Left ventricle myocardium superior (tissue), 1 donor: ENCODE measurements around the gene SLC27A4. TPM values are rescaled to one million over a fixed set of nuclear protein-coding genes. Genes with fewer than 3 reads are reported as not detected.
"Not testable (repeated sequence)": the region's sequence is repeated elsewhere in the genome, so short reads cannot be mapped to it uniquely, and the experiment has no call there.

Experiments used
- ATAC-seq: fragments of 200-7000 bp; cut with Tn5 transposase; one replicate; pipeline ENCODE4 v1.9.1; 2020; ENCODE audit warnings: mild to moderate bottlenecking, moderate library complexity
- DNase-seq: peaks from one replicate; pipeline ENCODE4 v3.0.0-alpha.2; 2020
- intact Hi-C: fragments of 100-400 bp; cut with micrococcal nuclease; formaldehyde crosslinking; loops from one replicate; pipeline ENCODE4 v1.11.0; 2022
- total RNA-seq: library from RNA; stranded (reverse); fragmentation: NEBNext Ultra II Directional; extraction: Animal tissue kit (Norgen Biotek cat#: 25700); gene quantifications from one replicate; pipeline ENCODE4 v1.2.1, GENCODE V29; 2021
- donor health status: DM: no; HTN: yes; CAD: no; lungs with severe emphysema.

SLC27A4 gene
- total RNA-seq, 1 donor from 2014 or later = 19.4 TPM

DNA sequence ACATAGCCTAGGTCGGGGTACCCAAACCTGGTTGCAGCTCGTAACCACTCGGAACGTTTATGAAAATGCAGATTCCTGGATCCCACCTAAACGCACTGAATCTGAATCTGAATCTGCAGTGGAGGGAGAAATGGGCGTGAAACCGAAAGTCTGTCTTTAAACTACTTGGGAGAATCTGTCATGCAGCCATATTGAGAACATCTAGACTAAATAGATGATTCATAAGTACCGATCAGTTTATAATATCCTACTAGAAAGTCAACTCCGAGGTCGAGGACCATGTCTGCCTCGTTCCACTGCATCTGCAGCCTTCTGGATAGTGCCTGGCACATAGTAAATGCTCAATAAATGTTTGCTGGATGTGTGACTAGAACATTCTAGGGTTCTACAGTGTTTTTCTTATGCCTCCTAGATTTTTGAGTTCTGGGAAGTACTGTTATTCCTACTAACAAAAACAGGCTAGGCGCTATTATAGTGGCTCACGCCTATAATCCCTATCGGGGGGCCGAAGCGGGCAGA is 17.1 kb upstream of the SLC27A4 start:
- intact Hi-C loops = no loop called here
- DNase-seq = no peak
- no peak for ATAC-seq

- intact Hi-C loops = no loop called here
- DNase-seq = no peak
- no peak for ATAC-seq
Observed at GRCh38 chr9:128323791-128324190, 16.5 kb upstream of the SLC27A4 start.

DNA sequence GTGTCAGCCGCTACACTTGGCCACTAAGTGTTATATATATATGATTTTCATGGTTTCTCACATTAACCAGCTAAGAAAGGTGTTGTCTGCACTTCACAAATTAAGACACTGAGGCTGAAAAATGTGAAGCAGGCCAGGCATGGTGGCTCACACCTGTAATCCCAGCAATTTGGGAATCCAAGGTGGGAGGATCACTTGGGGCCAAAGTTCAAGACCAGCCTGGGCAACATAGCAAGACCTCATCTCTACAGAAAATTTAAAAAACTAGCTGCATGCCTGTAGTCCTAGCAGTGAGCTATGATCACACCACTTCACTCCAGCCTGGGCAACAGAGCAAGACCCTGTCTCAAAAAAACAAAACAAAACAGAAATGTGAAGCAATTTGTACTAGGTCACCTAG is 15.9 kb upstream of the SLC27A4 start:
- no peak for ATAC-seq
- intact Hi-C loops = no loop called here
- no peak for DNase-seq

DNA sequence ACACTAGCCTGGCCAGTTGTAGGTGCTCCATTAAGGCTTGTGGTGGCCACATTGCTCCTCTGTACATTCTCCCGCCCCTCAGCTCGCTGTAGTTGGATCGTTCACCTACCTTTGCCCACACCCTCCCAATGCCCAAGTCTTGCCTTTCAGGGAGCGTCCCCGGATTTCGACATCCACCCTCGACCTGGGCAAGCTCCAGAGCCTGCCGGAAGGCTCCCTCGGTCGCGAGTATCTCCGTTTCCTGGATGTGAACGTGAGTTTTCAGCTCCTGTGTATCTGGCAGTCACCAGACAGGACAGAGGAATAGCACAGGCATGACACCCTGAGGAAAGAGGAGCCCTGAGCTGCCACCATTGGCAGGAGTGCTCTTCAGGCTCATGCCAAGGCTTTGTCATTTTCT is 14.7 kb upstream of the SLC27A4 start:
- ATAC-seq (no peak), DNase-seq (no peak)
- intact Hi-C loops = no loop called here

GRCh38 chr9:128333451-128333869 is 6.9 kb upstream of the SLC27A4 start:
- intact Hi-C loops = no loop called here
- ATAC-seq = no peak
- no peak for DNase-seq

DNA sequence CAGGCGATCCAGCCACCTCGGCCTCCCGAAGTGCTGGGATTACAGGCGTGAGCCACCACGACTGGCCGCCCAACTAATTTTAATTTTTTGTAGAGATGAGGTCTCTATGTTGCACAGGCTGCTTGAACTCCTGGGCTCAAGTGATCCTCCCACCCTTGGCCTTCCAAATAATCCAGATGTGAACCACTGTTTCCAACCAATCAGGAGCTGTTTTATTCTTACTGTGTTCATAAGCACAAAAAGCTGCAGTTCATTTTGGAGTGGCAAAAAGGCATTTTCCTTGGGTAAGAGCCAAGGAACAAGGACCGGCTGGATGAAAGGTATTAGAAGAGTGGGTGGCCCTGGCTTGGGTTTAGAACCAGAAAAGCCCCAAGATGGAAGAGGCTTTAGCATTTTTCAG is 5.2 kb upstream of the SLC27A4 start:
- DNase-seq = no peak
- ATAC-seq = no peak
- intact Hi-C loops = no loop called here

GRCh38 chr9:128335914-128336313 is 4.4 kb upstream of the SLC27A4 start:
- DNase-seq (no peak), ATAC-seq (no peak)
- intact Hi-C loops = no loop called here

DNA sequence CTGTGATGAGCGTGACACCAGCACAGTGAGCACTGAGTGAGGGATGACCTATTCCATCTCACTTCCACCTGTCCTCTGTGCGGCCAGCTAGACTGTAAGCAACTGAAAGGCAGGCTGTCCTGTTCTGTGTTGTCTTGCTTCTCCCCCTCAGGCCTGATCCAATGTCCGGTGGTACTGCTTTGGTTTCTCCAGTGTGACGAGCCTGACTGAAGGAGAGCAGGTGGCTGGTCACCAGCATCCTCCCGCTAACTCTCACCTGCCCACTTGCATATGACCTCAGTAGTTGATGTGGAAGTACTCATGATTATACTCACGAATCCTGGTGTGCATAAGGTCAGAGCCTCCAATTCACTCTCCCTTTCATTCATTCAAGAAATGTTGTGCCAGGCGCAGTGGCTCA is 2.4 kb upstream of the SLC27A4 start:
- DNase-seq = no peak
- ATAC-seq = no peak
- intact Hi-C loops = no loop called here

GRCh38 chr9:128338852-128339614 is 1.3 kb upstream of the SLC27A4 start:
- DNase-seq = not testable (repeated sequence)

GRCh38 chr9:128340691-128341434 is 536 bp downstream of the SLC27A4 start:
- DNase-seq = no peak
- intact Hi-C loops = no loop called here
- peak; percentile 23 for ATAC-seq

More at GRCh38 chr9:128338852-128339614, 1.3 kb upstream of the SLC27A4 start:
- ATAC-seq, intact Hi-C loops: not testable (repeated sequence)

- ATAC-seq (peak; percentile 78), DNase-seq (peak; percentile 54)
- intact Hi-C loops = no loop called here
Observed at GRCh38 chr9:128341435-128341849, 1.1 kb downstream of the SLC27A4 start.

- ATAC-seq (no peak), DNase-seq (no peak)
- intact Hi-C loops = no loop called here
Observed at GRCh38 chr9:128342971-128343680, 2.8 kb downstream of the SLC27A4 start.

GRCh38 chr9:128343855-128344254 is 3.5 kb downstream of the SLC27A4 start:
- DNase-seq (no peak), ATAC-seq (no peak)
- intact Hi-C loops = no loop called here

DNA sequence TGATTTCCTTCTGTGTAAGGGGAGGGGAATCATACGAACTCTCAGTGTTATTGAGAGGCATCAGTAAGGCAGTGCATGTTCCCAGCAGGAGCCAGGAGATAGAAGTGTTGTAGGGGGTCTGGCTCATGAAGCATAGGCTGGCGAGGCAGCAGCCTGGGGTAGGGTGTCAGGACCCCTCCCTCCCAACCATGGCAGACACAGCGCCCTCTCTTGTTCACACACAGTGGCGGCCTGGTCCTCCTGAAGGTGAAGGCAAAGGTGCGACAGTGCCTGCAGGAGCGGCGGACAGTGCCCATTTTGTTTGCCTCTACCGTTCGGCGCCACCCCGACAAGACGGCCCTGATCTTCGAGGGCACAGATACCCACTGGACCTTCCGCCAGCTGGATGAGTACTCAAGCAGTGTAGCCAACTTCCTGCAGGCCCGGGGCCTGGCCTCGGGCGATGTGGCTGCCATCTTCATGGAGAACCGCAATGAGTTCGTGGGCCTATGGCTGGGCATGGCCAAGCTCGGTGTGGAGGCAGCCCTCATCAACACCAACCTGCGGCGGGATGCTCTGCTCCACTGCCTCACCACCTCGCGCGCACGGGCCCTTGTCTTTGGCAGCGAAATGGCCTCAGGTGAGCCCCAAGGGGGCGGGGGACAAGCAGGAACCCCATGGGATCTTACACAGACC is 4.7 kb downstream of the SLC27A4 start:
- ATAC-seq = no peak
- intact Hi-C loops = no loop called here

GRCh38 chr9:128349125-128349524 is 8.8 kb downstream of the SLC27A4 start:
- ATAC-seq = no peak
- intact Hi-C loops = no loop called here
- DNase-seq = no peak

More for the DNA sequence above, 4.7 kb downstream of the SLC27A4 start:
- no peak for DNase-seq

- DNase-seq (no peak), ATAC-seq (no peak)
- intact Hi-C loops = no loop called here
Observed at GRCh38 chr9:128349772-128350171, 9.4 kb downstream of the SLC27A4 start.

DNA sequence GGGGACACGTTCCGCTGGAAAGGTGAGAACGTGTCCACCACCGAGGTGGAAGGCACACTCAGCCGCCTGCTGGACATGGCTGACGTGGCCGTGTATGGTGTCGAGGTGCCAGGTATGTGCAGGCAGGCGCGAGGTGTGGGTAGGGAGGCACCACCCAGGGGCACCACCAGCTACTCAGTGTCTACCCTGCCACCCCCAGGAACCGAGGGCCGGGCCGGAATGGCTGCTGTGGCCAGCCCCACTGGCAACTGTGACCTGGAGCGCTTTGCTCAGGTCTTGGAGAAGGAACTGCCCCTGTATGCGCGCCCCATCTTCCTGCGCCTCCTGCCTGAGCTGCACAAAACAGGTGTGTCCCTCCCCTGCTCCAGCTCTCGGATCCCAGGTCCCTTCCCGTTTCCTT is 15.1 kb downstream of the SLC27A4 start:
- DNase-seq (no peak), ATAC-seq (no peak)
- intact Hi-C loops = no loop called here

GRCh38 chr9:128358090-128358489 is 17.8 kb downstream of the SLC27A4 start:
- intact Hi-C loops = no loop called here
- DNase-seq (no peak), ATAC-seq (no peak)

DNA sequence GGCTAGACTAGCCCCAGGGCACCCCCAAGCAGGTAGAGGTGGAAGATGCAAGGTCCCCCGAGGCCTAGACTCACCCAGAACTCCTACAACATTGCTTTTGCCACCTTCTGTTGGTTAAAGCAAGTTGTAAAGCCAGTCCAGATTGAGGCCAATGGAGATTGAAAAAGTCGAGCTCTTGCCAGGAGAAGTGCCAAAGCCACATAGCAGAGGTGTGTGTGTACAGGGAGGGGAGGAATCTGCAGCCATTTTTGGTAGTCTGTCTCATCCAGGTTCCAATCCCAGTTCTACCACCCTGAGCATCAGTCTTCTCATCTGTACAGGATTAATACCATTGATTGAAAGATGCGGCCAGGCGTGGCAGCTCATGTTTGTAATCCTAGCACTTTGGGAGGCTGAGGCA is 18.5 kb downstream of the SLC27A4 start:
- intact Hi-C loops = no loop called here
- no peak for DNase-seq
- no peak for ATAC-seq
